OCI-M2 (cell line): Measurements from ENCODE around the gene STING1.
"Not testable (repeated sequence)": the region's sequence is repeated elsewhere in the genome, so short reads cannot be mapped to it uniquely, and the experiment has no call there.

Experiments
- DNase-seq: peaks from one replicate; lab custom pipeline; 2025; ENCODE audit not compliant: unreplicated experiment; lab: John Stamatoyannopoulos, UW

The STING1 gene

DNA sequence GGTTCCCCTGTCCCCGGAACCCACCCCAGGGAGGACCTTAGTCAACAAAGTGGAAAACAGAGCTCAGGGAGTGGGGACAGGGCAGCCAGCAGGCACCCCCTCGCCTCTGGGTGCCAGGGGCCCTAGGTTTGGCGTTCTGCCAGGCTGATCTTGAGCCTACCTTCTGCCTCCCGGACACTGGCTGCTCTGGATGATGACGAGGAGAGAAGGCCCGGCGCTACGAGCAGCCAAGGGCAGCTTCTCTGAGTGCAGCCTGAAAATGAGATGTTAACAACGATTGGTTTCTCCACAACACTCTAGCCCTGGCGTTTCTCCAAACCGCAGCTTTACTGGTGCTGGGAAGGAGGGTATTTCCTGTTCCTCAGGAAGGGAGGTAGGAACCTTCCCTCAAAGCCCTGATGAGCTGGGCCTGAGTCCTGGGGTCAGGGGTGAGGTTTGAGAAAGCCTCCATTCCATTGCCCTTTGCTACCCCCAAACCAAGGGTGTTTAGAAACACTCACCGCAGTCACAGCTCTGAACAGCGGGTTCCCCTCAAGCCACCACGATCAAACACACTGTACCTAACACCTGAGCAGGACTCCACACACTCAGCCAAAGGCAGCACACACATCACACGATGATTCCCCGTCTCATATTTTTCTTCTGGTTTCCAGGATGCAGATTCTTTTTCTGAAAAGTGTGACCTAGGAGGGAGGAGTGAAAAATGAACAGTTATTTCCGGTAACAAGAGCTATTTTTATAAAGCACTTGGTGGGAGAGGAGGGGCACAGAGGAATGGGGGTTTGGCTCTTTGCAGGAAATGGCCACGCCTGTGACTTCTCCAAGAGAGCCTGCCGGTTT is at the start of gene STING1:
STING1 (minus strand) TSS at position 709 of the 840 bp plus-strand sequence. CDS start 1,054 bp downstream, outside the sequence.
- DNase-seq, result peak; percentile 38

DNA sequence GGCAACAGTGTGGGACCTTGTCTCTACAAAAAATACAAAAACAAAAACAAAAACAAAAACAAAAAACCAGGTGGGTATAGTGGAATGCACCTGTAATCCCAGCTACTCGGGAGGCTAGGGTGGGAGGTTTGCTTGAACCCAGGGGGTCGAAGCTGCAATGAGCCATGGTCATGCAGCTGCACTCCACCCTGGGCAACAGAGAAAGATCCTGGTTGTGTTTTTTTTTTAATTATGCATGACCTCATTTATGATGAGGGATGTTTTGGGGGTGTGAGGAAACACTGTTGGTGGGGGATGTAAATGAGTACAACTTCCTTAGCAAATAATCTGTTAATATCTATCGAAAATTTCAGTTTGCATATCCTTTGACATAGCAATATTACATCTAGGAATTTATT is 49.2 kb upstream of the STING1 start:
- DNase-seq, result no peak

DNA sequence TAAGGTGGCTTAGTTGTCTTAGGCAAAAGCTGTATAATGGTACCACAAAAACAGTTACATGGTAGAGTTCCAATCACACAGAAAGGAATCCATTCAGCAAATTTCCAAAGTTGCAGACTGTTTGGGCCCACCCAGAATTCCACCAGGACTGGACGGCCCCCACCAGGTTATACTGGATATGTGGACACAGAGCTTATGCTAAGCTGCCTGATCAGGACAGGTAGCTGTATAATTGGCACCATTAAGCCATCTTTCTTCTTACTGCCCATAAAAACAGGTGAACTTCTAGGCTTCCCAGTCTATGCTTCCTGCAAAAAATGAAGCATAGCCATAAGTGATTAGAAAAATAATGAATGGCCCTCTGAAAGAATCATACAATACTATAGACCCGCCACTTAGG is 47.5 kb upstream of the STING1 start:
- not testable (repeated sequence) for DNase-seq

DNA sequence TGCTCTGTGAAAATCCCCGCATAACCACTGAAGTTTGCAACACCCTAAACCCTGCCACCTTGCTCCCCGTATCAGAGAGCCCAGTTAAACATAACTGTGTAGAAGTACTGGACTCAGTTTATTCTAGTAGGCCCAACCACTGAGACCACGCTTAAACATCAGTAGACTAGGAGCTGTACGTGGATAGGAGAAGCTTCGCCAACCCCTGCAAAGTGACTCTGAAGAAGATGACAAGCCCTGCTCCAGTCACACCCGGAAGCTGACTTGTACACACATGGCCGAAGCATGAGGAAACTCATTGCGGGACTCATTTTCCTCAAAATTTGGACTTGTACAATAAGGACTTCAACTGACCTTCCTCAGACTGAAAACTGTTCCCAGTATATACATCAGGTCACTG is 46.1 kb upstream of the STING1 start:
- not testable (repeated sequence) for DNase-seq

DNA sequence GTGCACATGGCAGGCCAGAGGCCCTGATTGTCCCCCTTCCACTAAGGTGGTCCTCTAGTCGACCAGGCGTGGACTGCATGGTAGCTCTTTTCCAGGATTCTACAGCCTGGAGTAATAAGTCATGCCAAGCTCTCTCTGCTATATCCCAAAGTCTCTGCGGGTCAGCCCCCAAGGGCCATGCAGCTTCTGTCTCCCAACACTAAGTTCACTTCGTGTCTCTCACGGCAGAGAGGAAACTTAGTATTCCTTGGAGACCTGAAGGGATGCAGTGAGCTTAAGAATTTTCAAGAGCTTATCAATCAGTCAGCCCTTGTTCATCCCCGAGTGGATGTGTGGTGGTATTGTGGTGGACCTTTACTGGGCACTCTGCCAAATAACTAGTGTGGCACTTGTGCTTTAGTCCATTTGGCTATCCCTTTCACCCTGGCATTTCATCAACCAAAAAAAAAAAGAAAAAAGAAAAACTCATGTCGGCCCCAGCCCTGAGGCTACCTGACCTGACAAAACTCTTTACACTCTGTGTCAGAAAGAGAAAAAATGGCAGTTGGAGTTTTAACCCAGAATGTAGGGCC is 45.4 kb upstream of the STING1 start:
- not testable (repeated sequence) for DNase-seq

DNA sequence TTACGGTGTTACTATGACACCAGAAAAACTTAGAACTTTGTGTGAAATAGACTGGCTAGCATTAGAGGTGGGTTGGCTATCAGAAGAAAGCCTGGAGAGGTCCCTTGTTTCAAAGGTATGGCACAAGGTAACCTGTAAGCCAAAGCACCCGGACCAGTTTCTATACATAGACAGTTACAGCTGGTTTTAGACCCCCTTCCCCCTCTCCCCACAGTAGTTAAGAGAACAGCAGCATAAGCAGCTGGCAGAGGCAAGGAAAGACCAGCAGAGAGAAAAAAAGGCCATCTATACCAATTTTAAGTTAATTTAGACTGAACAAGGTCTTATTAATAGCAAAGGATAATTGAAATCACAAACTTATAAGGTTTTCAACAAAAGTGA is 44.5 kb upstream of the STING1 start:
- not testable (repeated sequence) for DNase-seq

DNA sequence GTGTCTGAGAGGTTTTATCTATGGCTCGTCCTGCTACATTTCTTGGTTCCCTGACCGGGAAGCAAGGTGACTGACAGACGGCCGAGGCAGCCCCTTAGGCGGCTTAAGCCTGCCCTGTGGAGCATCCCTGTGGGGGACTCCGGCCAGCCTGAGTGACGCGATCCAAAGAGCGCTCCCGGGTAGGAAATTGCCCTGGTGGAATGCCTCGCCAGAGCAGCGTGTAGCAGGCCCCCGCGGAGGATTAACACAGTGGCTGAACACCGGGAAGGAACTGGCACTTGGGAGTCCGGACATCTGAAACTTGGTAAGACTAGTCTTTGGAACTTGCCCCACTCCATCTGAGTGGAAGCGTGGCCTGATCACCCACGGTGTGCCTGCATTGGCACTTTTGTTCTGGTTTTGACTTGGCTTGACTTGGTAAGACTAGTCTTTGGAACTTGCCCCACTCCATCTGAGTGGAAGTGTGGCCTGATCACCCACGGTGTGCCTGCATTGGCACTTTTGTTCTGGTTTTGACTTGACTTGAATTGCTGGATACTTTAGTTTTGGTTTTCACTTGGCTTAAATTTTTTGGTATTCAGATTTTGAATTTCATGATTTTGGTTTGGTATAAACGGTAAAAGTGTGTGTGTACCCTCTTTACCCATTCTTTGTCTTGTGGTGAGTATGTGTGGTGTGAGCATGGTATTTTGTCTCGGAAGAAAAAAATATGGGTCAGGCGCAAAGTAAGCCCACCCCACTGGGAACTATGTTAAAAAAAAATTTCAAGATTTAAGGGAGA is 43.9 kb upstream of the STING1 start:
- not testable (repeated sequence) for DNase-seq

DNA sequence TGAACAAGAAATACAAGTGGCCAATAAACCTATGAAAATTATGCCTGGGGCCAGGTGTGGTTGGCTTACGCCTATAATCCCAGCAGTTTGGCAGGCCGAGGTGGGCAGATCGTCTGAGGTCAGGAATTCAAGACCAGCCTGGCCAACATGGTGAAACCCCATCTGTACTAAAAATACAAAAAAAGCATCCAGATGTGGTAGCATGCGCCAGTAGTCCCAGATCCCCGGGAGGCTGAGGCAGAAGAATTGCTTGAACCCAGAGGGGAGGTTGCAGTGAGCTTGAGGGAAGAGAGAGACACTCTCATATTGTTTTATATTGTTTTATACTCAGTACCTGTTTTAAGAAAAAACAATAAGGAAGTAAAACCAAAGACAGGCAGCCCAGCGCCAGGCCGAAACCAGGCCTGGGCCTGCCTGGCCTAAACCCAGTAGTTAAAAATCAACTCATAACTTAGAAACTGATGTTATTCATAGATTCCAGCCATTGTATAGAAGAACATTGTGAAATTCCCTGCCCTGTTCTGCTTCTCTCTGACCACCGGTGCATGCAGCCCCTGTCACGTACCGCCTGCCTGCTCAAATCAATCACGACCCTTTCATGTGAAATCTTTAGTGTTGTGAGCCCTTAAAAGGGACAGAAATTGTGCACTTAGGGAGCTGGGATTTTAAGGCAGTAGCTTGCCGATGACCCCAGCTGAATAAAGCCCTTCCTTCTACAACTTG is 43.2 kb upstream of the STING1 start:
- DNase-seq, result not testable (repeated sequence)

DNA sequence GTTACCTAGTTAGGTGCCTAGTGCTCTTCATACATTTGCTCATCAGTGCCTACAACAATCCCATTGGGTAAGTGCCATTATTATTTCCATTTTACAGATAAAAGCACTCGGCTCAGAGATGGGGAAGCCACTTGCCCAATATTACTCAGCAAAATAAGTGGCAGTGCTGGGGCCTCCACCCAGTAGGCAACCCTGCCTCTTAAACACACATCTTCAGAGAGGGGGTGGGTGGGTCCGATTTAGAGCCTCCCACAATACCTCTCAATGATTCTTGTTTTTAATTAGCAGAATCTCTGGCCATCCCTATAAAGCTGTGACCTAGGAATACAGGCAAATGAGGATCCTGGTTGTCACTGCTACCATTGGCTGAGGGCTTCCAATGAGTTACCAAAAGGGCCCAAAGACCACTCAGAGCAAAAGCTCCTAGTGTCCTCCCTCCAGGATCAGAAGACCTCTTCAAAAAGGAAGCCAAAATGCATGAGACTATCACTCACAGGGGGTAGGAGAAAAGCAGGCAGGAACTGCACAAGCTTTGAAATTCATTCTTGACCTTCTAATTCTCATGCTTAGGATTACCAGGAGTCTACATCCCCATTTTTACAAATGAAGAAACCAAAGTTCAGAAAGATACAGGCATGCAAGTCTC is 42.5 kb upstream of the STING1 start:
- no peak for DNase-seq

DNA sequence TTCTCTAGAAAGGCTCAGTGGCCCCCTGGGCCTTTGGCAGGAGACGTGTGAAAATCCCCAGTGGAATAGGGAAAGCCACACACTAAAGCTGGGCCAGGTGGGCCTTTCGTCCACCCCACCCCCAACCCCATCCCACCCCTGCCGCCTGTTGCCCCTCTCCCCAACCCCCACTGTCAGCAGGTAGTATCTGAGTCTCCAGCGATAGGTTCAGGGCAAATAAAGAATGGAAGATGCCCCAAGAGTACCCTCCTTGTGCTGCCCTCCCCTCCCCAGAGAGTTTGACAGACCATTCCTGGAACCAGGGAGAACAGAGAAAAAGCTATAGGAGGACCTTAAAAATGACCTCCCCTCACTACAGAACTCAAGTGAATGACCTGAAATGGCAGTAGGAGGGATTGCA is 41.9 kb upstream of the STING1 start:
- DNase-seq, result no peak

DNA sequence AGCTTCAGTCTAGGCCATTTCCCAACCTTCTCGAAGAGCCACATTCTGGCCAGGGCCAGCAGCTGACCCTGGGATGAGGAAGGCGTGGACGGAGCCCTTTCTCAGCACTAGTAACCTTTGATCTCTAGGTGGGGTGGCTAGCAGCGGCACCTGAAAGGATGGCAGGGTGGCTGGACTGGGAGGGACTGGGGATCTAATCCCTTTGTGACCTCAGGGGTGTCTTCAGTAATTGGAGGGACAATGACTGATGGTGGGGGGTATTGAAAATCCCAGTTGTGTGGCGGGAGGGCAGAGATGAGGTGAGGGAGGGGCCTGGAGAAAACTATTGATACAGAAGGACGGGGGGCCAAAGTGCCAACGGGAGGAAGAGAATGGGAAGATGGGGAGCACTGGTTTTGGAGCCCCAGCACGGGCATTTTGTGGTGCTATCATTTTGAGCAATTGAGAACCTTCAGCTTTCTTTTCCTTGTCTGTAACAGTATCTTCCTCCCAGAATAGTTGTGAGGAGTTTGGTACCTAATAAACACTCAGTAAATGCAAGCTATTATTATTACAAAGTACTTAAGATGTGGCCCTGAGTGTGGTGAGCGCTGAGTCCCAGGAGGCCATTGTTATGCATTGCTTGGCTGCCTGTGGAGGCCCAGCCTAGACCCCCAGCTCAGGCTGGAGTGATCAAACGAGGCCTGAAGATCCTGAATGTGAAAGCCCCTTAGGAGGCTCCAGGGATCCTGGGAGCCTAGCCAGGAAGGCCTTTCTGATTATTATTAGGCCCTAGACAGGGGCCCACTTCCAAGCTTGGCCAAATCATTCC is 41.3 kb upstream of the STING1 start:
- no peak for DNase-seq

DNA sequence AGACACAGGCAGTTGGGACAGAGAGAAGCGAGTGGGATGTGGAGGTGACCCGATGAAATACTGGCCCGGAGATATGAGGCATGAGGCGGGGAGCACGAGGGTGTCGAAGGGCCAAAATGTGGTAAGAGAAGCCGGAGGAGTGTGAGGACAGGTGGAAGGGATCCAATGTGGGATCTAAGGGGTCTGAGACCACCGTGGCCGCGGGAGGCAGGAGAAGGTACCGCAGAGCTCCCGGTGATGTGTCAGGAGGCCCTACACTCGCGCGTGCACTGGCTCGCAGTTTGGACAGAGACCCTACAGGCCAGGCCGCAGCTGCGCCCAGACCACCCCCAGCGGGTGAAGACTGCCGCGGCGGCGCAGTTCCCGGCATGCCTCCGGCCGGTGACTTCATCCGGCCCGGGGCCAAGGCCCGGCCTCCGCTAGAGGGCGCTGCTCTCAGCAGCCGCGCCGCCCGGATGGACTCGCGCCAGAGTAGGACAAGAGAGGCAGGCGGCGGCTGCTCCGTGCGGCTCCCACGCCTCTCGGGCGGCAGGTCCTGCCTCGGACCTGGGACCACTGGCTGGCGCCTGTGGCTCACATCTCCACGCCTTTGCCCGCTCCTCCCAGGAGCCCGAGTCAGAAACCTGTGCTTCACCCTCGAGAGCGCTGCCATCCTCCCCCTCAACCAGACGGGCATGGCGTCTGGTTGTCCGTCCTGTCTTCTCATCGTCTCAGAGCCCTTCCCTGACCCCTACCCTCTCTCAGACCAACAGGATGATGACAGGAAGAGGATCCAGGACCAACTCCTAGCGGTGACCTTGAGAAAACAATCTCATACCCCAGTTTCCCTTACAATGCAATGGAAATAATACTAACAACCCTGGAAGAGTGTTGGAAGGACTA is 35.4 kb upstream of the STING1 start:
- peak; percentile 83 for DNase-seq

DNA sequence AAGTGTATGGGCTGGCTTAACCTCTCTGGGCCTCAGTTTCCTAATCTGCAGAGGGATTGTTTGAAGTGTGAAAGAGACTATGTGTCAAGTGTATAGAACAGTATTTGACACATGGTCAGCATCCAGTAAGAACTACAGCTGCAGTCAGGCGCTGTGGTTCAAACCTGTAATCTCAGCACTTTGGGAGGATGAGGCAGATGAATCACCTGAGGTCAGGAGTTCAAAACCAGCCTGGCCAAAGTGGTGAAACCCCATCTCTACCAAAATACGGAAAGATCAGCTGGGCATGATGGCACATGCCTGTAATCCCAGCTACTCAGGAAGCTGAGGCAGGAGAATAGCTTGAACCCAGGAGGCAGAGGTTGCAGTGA is 31.9 kb upstream of the STING1 start:
- DNase-seq, result no peak

DNA sequence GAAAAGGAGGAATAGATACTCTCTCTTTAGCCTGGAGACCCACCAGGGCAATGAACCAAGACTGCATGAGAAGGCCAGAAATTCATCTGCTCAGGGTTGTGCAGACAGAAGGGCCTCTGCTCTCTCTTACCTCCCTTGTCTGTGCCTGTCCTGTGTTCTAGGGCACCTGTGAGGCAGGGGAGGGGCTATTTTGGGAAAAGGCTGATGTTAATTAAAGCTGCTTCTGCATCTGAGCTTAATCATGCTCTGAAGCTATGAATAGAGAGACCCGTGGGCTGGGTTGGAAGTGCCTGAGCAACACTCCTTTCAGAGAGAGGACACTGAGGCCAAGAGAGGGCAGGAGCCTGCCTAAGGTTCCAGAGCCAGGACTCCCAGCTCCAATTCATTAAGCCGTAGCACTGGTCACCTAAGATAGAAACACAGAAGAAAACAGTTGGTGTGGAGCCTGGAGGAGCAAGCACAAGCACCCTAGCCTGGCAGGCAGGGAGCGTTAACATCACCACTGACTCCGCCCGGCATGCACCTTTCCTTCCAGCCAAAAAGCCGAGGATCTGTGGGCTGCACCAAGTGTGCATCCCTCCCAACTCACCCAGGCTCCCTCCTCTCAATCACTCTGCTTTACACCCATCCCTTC is 31.4 kb upstream of the STING1 start:
- no peak for DNase-seq

DNA sequence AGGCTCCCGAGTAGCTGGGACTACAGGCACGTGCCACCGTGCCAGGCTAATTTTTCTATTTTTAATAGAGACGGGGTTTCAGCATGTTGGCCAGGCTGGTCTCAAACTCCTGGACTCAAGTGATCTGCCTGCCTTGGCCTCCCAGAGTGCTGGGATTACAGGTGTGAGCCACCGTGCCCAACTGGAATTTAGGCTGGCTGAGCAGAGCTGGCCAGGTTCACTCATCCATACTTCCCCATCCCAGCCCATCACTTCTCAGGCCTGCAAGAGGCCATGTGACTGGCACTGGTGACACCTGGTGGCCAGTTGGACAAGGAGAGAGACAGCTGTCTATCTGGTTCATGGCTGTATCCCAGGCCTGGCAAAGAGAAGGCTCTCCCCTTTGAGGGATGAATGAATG is 30.9 kb upstream of the STING1 start:
- not testable (repeated sequence) for DNase-seq

DNA sequence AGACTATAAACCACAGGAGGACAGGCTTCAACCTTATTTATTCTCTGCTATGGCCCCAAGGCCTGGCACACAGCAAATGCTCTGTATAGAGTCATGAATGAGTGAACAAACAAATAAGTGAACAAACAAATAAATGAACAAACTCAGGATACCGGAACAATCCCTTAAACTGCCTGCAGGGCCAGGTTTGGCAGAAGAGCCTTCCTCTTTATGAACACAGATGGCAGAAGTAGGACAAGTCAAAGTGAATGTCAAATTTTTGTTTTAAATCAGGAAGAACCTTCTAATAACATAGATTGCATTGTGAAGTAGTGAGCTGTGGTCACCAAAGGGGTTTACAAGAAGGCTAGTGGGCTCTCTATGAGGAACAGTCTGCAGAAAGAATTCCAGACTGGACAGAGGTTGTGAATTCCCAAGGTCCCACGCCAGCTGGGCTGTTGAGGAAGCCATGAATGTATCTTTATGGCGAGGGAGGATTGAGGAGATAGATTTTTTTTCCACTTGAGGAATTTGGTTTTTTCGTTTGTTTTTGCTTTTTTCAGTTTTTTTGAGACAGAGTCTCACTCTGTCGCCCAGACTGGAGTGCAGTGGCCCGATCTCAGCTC is 30.3 kb upstream of the STING1 start:
- no peak for DNase-seq

DNA sequence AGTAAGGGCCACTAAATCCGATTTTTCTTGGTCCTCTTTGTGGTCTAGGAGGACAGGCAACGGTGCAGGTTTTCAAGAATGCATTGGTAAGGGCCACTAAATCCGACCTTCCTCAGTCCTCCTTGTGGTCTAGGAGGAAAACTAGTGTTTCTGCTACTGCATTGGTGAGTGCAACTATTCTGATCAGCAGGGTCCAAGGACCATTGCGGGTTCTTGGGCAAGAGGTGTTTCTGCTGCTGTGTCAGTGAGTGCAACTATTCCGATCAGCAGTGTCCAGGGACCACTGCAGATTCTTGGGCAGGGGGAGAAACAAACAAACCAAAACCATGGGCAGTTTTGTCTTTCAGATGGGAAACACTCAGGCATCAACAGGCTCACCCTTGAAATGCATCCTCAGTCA is 22.2 kb upstream of the STING1 start:
- DNase-seq, result not testable (repeated sequence)

DNA sequence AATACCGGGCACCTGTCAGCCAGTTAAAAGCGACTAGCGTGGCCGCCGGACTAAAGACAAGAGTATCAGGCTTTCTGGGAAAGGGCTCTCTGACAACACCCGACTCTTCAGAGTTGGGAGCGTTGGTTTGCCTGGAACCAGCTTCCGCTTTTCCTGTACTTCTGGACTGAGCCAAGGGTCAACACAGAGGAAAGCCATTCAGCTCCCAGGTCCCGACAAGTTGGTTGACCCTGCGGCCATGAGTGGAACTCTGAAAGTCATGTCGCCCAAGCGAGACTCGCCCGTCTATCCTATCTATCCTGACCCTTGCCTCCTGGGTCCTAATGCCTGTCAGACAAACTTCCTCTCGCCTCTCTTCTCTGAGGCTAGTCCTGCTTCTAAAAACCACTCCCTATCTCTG is 21.3 kb upstream of the STING1 start:
- DNase-seq, result not testable (repeated sequence)
